HG02973 (cell line): Measurements from ENCODE around the gene PCDHGA9.
"Not testable (repeated sequence)": the region's sequence is repeated elsewhere in the genome, so short reads cannot be mapped to it uniquely, and the experiment has no call there.

Experiments used
- ATAC-seq: cut with Tn5 transposase; IDR thresholded peaks from one replicate; pipeline ENCODE4 v1.9.1; 2021; ENCODE audit warnings: moderate library complexity; ENCODE audit not compliant: unreplicated experiment

PCDHGA9 gene

DNA sequence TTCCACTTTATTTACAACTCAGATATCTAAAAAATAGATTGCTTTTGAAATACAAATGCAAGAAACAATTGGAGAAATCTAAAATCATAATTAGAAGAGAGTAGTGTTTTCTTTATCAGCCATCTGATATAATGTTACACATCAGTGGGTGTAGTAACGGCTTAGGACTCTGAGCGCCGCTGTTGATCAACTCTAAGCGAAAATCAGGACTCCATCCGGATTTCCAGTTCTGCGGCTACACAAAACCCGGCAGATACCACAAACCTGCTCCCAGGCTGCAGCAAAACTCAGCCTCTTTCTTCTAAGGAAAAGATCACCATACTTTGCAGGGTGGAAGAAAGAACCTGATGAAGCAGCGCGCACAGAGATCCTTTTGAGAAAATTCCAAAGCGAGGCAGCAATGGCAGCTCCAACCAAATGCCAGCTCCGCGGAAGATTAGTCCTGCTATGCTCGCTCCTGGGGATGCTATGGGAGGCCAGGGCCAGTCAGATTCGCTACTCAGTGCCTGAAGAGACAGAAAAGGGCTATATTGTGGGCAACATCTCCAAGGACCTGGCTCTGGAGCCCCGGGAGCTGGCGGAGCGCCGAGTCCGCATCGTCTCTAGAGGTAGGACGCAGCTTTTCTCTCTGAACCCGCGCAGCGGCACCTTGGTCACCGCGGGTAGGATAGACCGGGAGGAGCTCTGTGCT, at the start of gene PCDHGA9:
Gene PCDHGA9, plus strand, starts transcription at position 226 of the 691 bp plus-strand sequence. Its CDS starts 175 bp downstream, at position 401.
- ATAC-seq = no peak

DNA sequence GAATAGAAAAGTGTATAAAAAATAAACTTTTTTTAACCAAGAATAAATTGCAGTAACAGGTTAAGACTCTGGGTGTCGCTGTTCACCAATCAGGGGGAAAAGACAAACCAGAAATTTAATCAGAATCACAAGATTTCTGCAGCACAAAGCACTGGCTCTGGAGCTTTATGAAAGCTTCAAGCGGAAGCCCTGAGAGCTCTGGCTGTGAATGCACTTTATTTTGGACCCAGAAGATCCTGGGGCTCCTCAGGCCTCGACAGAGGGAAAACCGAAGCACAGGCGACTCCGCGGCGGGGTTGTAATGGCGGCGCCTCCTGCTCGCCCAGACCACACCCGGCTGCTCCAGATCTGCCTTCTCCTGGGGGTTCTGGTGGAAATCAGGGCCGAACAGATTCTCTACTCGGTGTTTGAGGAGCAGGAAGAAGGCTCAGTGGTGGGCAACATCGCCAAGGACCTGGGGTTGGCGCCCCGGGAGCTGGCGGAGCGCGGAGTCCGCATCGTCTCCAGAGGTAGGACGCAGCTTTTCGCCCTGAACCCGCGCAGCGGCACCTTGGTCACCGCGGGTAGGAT, 47.6 kb upstream of the PCDHGA9 start, which contains the start of gene PCDHGA4:
Gene PCDHGA4, plus strand, starts transcription at position 122 of the 570 bp plus-strand sequence. Its CDS starts 87 bp downstream, at position 209.
- ATAC-seq = no peak

DNA sequence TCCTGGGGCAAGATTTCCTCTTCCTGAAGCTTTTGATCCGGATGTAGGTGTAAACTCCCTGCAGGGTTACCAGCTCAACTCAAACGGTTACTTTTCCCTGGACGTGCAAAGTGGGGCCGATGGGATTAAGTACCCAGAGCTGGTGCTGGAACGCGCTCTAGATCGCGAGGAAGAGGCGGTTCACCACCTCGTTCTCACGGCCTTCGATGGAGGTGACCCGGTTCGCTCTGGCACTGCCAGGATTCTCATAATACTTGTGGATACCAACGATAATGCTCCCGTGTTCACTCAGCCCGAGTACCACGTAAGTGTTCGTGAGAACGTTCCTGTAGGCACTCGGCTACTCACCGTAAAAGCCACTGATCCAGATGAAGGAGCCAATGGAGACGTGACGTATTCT, 46.9 kb upstream of the PCDHGA9 start:
- ATAC-seq = no peak

DNA sequence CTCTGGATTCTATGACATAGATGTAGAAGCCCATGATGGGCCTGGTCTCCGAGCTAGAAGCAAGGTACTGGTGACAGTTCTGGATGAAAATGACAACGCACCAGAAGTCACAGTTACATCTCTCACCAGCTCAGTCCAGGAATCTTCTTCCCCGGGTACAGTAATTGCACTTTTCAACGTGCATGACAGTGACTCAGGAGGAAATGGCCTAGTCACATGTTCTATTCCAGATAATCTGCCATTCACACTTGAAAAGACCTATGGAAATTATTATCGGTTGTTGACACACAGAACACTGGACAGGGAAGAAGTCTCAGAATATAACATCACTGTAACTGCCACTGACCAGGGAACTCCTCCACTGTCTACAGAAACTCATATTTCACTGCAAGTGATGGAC, 46.4 kb upstream of the PCDHGA9 start:
- ATAC-seq = no peak

DNA sequence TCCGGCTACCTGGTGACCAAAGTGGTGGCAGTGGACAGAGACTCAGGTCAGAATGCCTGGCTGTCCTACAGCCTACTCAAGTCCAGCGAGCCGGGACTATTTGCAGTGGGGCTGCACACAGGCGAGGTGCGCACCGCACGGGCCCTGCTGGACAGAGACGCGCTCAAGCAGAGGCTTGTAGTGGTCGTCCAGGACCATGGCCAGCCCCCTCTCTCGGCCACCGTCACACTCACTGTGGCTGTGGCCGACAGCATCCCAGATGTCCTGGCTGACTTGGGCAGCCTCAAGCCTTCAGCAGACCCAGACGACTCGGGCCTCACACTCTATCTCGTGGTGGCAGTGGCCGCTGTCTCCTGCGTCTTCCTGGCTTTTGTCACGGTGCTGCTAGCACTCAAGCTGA, 45.6 kb upstream of the PCDHGA9 start:
- no peak for ATAC-seq

DNA sequence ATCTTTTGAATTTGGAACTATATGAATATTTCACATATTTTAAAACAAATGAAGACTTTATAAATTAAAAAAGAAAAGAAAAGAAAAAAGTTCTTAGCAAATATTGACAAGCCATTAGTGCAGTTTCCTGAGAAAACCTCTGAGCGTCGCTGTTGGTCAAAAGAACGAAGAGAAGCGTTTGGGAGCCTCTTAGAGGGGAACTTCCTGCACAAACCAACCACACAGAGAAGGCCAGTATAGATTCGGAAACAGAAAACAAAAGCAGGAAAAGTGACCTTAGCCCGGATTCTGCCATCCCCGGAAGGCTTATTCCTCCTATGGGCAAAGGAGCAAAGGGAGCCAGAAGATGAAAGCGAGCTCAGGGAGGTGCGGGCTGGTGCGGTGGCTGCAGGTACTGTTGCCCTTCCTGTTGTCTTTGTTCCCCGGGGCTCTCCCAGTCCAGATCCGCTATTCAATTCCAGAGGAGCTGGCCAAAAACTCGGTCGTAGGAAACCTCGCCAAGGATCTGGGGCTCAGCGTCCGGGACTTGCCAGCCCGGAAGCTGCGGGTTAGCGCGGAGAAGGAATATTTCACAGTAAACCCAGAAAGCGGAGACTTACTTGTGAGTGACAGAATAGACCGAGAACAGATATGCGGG, 42.7 kb upstream of the PCDHGA9 start, which contains the start of gene PCDHGB2:
Gene PCDHGB2, plus strand, starts transcription at position 205 of the 637 bp plus-strand sequence. Its CDS starts 142 bp downstream, at position 347.
- ATAC-seq = no peak

DNA sequence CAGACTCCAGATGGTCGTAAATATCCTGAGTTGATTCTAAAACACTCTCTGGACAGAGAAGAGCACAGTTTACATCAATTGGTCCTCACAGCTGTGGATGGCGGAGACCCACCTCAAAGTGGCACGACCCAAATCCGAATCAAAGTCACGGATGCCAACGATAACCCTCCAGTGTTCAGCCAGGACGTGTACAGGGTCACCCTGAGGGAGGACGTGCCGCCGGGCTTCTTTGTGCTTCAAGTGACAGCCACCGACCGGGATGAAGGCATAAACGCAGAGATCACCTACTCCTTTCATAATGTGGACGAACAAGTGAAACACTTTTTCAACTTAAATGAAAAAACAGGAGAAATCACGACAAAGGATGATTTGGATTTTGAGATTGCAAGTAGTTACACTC, 41.9 kb upstream of the PCDHGA9 start:
- ATAC-seq = no peak

DNA sequence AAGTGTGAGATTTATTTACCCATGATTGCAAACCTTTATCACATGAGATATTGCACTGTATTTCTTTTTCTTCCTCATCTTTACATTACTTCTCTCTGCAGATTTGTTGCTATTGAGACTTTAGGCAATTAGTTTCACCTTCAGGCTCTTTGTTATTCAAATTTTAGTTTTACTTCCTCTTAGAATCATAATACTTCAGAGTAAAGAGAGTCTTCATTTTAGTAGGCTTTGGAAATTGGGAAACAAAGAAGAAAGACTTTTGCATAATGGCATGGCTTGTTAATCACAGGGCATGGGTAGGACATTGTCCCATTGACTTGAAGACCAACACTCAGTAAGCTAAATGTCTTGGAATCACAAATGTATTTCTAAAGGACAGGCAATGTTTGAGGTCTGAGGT, 39.9 kb upstream of the PCDHGA9 start:
- no peak for ATAC-seq

DNA sequence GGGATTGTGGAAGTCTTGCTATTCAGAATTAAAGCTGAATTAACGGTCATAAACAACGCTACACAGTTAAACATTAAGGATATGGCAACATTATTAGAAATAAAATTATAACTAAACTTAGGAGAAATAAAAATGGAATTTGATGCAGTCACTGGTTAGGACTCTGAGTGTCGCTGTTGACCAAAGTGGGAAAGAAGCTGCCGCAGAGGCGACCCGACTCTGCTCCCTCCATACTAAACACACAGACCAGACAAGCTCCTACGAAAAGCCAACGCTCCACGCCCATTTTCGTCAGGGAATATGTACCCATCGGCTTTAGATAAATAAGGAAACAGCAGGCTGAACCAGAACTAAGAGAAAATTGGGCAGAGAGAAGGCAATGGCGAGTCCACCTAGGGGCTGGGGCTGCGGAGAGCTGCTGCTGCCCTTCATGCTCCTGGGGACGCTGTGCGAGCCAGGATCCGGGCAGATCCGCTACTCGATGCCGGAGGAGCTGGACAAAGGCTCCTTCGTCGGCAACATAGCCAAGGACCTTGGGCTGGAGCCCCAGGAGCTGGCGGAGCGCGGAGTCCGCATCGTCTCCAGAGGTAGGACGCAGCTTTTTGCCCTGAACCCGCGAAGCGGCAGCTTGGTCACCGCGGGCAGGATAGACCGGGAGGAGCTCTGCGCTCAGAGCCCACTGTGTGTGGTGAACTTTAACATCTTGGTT, 38.5 kb upstream of the PCDHGA9 start, which contains the start of gene PCDHGA5:
Gene PCDHGA5, plus strand, starts transcription at position 211 of the 709 bp plus-strand sequence. Its CDS starts 169 bp downstream, at position 380.
- ATAC-seq = no peak

DNA sequence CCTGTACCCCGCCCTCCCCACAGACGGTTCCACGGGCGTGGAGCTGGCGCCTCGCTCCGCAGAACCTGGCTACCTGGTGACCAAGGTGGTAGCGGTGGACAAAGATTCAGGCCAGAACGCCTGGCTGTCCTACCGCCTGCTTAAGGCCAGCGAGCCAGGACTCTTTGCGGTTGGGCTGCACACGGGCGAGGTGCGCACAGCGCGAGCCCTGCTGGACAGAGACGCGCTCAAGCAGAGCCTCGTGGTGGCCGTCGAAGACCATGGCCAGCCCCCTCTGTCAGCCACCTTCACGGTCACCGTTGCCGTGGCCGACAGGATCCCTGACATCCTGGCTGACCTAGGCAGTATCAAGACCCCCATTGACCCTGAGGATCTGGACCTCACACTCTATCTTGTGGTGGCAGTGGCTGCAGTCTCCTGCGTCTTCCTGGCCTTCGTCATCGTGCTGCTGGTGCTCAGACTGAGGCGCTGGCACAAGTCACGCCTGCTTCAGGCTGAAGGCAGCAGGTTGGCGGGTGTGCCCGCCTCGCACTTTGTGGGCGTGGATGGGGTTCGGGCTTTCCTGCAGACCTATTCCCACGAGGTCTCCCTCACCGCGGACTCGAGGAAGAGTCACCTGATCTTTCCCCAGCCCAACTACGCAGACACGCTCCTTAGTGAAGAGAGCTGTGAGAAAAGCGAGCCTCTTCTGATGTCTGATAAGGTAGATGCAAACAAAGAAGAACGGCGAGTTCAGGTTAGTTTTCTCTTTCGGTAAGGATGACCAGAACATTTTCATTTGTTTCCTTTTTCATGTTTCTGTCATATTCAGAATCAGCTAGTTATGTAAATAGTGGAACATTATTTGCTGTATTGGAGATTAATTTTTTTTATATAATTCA, 36.3 kb upstream of the PCDHGA9 start:
- no peak for ATAC-seq

DNA sequence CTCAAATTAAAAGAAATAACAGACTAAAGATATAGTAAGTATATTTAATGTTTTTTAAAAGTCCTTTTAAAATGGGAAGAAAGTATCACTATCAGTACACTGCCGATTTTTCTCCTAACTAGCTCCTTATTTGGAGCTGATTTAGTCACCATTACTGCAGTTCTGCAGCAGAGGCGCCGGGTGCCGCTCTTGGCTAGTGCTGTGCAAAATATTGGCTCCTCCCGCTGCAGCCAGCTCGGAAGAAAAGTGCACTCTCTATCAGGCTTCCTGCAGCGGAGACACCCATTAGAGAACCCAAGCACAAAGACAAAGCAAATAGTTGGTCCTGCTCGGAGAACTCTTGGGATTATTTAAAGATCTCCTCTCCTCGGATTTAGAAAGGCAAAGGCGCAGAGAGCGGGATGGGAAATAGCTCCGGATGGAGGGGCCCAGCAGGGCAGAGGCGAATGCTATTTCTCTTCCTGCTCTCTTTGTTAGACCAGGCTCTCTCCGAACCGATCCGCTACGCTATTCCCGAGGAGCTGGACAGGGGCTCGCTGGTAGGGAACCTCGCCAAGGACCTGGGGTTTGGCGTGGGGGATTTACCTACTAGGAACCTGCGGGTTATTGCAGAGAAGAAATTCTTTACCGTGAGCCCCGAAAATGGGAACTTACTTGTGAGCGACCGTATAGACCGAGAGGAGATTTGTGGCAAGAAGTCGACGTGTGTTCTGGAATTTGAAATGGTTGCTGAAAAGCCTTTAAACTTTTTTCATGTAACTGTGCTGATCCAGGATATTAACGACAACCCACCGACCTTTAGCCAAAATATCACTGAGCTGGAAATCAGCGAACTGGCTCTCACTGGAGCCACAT, 32.4 kb upstream of the PCDHGA9 start, which contains the start of gene PCDHGB3:
Gene PCDHGB3, plus strand, starts transcription at position 249 of the 855 bp plus-strand sequence. Its CDS starts 153 bp downstream, at position 402.
- peak; percentile 98 for ATAC-seq

DNA sequence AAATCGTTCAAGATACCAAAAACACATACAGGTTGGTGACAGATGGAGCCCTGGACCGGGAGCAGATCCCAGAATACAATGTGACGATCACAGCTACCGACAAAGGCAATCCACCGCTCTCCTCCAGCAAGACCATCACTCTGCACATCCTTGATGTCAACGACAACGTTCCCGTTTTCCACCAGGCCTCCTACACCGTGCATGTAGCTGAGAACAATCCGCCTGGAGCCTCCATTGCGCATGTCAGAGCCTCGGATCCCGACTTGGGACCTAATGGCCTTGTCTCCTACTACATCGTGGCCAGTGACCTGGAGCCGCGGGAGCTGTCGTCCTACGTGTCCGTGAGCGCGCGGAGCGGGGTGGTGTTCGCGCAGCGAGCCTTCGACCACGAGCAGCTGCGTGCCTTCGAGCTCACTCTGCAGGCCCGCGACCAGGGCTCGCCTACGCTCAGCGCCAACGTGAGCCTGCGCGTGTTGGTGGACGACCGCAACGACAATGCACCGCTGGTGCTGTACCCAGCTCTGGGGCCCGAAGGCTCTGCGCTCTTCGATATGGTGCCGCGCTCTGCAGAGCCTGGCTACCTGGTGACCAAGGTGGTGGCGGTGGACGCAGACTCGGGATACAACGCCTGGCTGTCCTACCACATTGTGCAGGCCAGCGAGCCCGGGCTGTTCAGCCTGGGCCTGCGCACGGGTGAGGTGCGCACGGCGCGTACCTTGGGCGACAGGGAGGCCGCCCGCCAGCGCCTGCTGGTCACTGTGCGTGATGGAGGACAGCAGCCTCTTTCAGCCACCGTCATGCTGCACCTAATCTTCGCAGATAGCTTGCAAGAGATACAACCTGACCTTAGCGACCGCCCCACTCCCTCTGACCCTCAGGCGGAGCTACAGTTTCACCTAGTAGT, 30.8 kb upstream of the PCDHGA9 start:
- ATAC-seq = no peak

DNA sequence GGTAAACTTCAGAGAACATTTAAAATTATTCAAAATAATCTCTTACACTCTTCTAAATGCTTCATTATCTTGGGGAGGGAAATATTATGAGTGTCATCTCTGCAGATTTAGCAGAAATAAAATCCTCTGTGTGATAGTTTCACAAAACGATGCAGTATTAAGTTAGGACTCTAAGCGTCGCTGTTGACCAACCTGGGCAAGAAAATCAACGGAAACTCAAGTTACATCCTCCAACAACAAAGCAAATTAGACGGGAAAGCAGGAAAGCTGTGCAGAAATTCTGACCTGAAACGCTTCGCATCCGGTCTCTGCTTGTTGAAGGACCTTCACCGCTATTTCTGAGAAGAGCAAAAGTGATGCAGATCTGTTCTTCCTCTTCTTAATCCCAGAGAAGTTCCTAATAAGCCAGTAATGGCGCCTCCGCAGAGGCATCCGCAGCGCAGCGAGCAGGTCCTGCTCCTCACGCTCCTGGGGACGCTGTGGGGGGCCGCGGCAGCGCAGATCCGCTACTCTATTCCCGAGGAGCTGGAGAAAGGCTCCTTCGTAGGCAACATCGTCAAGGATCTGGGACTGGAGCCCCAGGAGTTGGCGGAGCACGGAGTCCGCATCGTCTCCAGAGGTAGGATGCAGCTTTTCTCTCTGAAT, 28.8 kb upstream of the PCDHGA9 start, which contains the start of gene PCDHGA6:
Gene PCDHGA6, plus strand, starts transcription at position 219 of the 645 bp plus-strand sequence. Its CDS starts 193 bp downstream, at position 412.
- no peak for ATAC-seq

DNA sequence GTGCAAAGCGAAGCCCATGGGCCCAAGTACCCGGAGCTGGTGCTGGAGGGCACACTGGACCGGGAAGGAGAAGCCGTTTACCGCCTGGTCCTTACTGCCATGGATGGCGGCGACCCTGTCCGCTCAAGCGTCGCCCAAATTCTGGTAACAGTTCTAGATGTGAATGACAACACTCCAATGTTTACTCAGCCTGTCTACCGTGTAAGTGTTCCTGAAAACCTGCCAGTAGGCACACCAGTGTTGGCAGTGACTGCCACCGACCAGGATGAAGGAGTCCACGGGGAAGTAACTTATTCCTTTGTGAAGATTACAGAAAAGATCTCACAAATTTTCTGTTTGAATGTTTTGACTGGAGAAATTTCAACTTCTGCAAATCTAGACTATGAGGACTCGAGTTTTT, 28.0 kb upstream of the PCDHGA9 start:
- no peak for ATAC-seq

DNA sequence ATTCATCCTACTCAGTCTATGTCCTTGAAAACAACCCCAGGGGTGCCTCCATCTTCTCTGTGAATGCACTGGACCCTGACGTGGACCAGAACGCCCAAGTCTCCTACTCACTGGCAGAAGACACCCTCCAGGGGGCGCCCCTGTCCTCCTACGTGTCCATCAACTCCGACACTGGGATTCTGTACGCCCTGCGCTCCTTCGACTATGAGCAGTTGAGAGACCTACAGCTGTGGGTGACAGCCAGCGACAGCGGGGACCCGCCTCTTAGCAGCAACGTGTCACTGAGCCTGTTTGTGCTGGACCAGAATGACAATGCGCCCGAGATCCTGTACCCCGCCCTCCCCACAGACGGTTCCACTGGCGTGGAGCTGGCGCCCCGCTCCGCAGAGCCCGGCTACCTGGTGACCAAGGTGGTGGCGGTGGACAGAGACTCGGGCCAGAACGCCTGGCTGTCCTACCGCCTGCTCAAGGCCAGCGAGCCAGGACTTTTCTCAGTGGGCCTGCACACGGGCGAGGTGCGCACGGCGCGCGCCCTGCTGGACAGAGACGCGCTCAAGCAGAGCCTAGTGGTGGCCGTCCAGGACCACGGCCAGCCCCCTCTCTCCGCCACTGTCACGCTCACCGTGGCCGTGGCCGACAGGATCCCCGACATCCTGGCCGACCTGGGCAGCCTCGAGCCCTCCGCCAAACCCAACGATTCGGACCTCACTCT, 27.0 kb upstream of the PCDHGA9 start:
- ATAC-seq = not testable (repeated sequence)

DNA sequence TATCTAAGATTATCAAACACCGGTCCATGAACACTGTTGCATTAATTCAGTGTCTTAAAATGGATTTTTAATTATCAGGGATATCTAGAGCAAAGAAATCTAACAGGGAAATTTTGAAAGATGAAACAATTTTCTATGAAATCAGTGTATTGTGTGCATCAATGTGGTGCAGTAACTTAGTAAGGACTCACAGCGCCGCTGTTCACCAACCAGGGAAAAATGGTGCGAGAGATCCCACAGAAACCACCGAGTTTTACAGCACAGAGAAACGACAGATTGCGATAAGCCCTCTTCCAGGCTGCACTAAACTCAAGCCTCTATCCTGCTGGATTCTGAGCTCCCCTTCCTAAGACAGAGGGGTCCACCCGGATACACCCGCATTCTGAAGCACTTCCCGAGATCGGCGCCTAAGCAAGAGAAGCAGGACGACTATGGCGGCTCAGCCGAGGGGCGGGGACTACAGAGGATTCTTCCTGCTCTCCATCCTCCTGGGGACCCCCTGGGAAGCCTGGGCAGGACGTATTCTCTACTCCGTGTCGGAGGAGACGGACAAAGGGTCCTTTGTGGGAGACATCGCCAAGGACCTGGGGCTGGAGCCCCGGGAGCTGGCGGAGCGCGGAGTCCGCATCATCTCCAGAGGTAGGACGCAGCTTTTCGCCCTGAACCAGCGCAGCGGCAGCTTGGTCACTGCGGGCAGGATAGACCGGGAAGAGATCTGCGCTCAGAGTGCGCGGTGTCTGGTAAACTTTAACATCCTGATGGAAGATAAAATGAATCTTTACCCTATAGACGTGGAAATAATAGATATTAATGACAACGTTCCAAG, 19.9 kb upstream of the PCDHGA9 start, which contains the start of gene PCDHGA7:
Gene PCDHGA7, plus strand, starts transcription at position 274 of the 826 bp plus-strand sequence. Its CDS starts 158 bp downstream, at position 432.
- peak; percentile 69 for ATAC-seq
